ENCODE measurements around the gene ALX4.

The ALX4 gene

DNA sequence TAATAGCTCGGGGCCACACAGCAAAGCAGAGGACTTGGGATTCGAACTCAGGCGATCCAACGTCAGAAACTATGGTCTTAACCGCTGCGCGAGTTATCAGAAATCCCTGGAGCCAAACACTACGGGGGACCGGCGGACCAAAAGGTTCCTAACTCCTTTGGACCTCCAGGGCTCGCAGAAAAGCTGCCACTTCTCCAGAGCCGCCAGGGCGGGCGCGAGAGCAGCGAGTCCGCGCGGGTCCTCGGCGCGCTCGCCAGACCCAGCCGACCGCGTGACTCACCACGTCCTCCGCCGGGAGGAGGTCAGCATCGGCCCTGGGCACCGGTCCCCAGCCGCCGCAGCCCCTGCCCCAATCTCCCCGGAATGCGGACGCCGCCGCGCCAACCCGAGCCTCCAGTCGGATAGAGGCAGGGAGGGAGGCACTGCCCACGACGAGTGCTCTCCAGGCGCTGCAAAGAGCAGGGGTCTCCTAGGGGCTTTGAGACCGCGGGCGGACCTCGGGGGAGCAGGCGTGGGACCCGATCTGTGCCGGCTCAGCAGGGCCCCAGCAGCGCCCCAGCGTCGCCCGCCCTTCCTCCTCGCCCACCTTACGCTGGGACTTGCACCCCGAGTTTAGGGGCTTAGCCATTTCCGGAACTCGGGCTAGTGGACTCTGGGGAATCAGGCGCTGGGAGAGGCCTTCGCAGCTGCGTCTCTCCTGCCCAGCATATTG lies 6.2 kb upstream of the ALX4 start:
- DNase-seq (ENCODE audit: low read depth in 2 of 2), result no peak

- no peak for DNase-seq (ENCODE audit: low read depth in 2 of 2)
Measured at GRCh38 chr11:44314733-44315132, 4.8 kb upstream of the ALX4 start.

GRCh38 chr11:44313761-44314489 lies 4.0 kb upstream of the ALX4 start:
- no peak for DNase-seq (ENCODE audit: low read depth in 2 of 2)

DNA sequence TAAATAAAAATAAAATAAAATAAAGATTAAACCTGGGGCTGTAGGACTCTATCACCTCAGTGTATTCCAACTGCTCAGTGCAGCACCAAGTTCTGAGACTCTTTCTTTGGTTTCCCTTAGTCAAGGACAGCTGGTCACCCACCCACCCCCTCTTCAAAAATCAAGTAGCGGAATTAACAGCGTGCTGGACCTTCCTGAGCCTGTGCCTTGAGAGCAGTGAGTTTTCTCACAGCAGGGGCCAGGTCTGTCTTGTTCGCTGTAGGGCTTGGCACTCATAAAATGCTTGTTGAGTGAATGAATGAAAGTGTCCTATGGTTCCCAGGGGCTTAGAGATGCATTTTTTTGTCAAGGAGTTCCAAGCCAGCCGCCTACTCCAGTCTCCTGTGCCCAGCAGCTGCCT lies 2.9 kb upstream of the ALX4 start:
- no peak for DNase-seq (ENCODE audit: low read depth in 2 of 2)

GRCh38 chr11:44311339-44312261 lies 1.7 kb upstream of the ALX4 start:
- no peak for DNase-seq (ENCODE audit: low read depth in 2 of 2)

GRCh38 chr11:44310463-44311272 lies 729 bp upstream of the ALX4 start:
- DNase-seq (ENCODE audit: low read depth in 2 of 2), result no peak

- DNase-seq (ENCODE audit: low read depth in 2 of 2), result no peak
Measured at GRCh38 chr11:44310206-44310462, 195 bp upstream of the ALX4 start.

- DNase-seq (ENCODE audit: low read depth in 2 of 2), result no peak
Measured at GRCh38 chr11:44308923-44309477, 939 bp downstream of the ALX4 start.

DNA sequence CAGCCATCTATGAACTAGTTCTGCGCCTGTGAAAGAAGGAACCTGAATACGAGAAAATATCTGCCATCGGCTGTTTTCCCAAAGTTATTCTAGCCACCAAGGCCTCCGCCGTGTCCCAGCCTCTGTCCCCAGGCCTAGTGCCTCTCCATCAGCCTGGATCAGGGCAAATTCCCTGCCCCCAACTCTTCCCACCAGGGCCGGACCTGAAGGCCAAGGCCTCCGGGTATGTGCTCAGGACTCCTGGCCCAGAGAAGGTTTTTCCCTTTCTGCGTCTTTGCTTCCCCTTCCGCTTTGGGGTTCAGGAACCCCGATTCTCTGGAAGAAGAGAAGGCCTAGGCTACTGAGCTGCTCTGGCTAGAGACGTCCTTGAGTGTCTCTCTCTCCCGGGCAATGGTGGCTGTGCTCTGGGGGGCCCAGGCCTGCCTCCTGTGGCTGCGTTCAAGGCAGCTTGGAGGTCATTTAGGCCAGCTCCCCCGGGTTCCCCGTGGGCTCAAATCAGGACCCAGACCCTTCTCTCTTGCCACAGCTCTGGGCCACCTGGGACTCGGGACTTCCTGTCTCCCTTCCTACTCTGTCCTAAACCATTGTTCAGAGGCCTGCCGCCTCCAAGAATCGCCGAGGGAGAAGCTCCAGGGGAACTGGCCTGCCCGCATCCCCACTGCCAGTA lies 1.6 kb downstream of the ALX4 start:
- no peak for DNase-seq (ENCODE audit: low read depth in 2 of 2)

DNA sequence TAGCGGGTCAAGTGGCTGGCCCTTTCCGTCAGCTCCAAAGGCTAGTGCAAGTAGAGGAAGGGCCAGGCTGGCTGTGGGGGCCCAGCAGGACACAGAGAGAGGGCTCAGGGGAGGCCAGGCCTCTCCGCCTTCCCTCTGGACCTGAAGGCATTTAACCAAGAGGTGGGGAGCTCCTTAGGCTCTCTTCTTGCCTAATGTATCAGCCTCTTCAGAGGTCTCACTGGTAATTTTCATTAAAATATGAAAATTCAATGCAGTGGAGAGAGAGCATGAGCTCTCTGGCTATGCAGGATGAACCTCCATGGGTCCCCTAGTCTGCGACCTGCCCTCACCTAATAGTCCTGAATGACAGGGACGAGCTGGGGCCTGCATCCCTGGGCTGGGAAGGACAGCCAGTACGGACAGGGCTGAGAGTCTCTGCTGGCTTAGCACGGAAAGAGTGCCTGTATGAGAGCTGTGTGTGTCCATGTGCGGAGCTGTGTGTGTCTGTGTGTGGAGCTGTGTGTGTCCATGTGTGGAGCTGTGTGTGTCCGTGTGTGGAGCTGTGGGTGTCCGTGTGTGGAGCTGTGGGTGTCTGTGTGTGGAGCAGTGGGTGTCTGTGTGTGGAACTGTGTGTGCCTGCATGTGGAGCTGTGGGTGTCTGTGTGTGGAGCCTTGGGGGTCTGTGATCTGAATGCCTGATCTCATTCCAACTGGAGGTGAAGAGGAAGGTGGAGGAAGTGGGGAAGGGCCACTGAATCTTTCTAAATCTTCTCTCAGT lies 2.4 kb downstream of the ALX4 start:
- no peak for DNase-seq (ENCODE audit: low read depth in 2 of 2)

GRCh38 chr11:44306918-44307244 lies 3.1 kb downstream of the ALX4 start:
- no peak for DNase-seq (ENCODE audit: low read depth in 2 of 2)

DNA sequence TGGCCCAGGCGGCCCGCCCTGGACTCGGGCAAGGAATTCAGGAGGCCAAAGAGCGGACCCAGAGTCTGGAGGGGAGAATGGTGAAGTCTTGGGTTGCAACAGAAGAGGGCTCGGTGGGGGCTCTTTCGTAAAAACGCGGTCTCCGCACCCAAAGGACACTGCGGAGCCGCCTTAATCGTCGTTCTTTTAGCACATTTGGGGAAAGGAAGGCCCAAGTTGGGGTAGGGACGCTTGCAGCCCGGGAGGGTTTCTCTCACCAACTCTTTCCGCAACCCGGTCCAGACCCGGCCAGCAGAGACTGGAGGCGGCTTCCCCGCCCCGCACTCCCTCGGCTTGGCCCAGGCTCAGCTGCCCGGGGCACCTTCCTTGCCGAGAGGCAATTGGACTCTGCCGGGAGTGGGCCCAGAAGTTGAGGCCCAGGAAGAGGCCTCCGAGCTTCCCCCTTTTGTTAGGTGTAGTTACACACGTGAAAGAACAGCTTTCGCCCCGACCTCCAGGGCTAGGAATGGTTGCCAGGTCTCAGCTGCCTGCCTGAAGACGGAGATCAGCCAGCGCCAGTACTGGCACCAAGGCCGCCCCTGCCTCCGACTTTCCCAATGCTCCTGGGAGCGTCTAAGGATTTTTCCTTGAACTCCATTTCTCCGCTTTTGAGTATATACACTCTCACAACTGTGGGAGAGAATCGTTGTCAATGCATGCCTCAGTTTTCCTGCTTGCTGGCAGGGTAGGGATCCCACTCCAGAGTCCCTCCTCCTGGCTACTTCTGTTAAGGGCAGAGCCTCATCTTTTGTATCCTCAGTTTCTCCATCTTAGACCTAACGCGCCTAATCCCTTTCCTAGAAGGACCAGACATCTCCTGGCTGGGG lies 3.7 kb downstream of the ALX4 start:
- no peak for DNase-seq (ENCODE audit: low read depth in 2 of 2)

- no peak for DNase-seq (ENCODE audit: low read depth in 2 of 2)
Measured at GRCh38 chr11:44305470-44306051, 4.4 kb downstream of the ALX4 start.

DNA sequence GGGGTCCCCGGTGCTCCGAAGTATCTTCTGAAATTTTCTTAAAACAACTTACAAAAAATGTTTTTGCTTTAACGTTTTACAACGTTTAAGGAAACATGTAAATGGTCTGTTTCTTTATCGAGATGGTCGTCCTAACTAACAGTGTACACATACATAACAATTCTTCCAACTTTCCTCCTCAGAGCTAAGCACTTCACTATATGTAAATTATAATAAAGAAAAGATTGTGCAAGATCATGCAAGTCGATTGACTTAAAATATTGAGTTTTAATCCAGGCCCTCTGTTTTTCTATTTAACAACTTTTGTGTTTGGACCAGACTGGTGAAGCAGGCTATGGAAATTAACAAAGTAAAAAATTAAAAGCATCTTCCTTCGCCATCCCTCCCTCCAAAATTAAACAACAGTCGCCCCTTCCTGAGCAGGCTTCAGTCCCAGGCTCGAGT lies 4.9 kb downstream of the ALX4 start:
- DNase-seq (ENCODE audit: low read depth in 2 of 2), result no peak

DNA sequence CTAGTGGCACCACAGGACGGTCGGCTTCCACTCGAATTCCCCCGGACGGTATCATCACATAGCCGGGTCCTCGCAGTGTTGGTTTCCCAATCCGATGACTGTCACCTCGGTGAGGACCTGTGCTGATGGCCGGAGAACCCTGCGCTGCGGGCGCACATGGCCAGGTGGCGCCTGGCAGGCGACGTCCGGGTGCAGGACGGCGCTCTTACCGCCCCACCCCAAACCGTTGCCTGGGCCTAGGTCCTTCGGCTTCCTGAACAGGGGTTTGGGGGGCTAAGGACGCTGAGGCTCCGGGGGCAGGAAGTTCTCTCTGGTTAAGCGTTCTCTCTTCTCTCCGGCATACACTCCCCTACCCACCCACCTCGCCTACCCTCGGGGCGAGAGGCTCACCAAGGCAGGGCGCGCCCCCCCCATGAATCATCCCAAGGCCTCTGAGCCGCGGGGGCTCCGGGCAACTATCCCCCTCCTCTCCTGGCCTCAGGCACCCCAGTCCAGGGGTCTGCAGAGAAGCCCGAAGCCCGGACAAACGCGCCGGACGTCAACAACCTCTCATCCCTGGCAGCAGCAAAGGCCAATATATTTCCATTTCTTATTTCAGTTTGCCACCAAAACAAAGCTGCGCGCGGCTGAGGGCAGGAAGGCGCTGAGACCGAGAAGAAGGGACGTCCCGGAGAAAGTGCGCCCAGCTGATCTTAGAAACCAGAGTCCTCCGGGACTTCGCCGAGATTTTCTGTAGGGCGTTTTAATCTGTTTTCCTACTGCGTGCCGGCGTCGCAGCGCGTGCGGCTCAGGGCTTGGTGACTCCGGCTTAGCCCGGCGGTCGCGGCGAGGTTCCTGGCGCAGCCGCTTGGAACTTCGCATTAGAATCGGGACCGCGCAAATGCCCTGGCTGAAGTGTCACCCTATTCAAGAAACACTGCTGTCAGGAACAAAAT lies 5.6 kb downstream of the ALX4 start:
- DNase-seq (ENCODE audit: low read depth in 2 of 2), result no peak

DNA sequence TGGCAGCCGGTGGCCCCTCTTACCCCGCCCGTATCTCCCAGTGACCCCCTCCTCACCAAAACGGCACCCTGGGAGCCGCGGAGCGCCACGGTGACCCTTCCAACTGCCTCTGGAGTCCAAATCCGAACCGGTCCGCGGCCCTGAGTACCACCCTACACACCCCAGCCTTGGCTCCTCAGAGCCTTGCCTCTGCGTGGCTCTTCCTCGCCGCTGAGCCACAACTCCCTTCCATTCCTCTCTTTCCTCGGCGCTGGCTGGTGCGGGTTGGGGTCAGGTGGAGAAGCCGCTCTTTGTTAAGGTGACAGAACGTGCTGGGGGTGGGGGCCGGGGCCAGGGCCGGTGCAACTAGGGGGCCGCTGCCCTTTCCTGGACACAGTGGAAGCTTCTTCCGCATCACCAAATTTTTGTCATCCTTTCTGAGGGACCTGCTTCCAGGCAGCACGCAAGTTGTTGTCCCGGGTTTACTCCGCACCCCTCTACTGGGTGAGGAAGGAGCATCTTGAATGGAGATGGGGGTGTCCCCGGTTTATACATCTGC lies 6.5 kb downstream of the ALX4 start:
- DNase-seq (ENCODE audit: low read depth in 2 of 2), result no peak

GRCh38 chr11:44301564-44302271 lies 8.2 kb downstream of the ALX4 start:
- DNase-seq (ENCODE audit: low read depth in 2 of 2), result no peak

Measured in stimulated activated CD8-positive, alpha-beta memory T cell treated with anti-CD3 and anti-CD28 coated beads, Interleukin-2, amount 100 ng/mL, for 1 hour (primary cell).